ENCODE data around the gene ETFBKMT.

GRCh38 chr12:31631809-31632208 lies 27.7 kb upstream of the ETFBKMT start:
- no peak for TF ChIP-seq CTCF (IDR thresholded peaks at IDR 0.05; ENCODE audit: low read depth, low read length, poor library complexity, severe bottlenecking)
- TF ChIP-seq EZH2phosphoT487 (IDR thresholded peaks at IDR 0.05; ENCODE audit: borderline replicate concordance, low read length), result no peak

Data from DOHH2 (cell line).